ENCODE results near the gene PTPRF.
"Not testable (repeated sequence)": the region's sequence is repeated elsewhere in the genome, so short reads cannot be mapped to it uniquely, and the experiment has no call there.

Gene PTPRF

GRCh38 chr1:43634721-43635120 is 104.0 kb downstream of the PTPRF start:
- no peak for DNase-seq (ENCODE audit: low spot score)

DNA sequence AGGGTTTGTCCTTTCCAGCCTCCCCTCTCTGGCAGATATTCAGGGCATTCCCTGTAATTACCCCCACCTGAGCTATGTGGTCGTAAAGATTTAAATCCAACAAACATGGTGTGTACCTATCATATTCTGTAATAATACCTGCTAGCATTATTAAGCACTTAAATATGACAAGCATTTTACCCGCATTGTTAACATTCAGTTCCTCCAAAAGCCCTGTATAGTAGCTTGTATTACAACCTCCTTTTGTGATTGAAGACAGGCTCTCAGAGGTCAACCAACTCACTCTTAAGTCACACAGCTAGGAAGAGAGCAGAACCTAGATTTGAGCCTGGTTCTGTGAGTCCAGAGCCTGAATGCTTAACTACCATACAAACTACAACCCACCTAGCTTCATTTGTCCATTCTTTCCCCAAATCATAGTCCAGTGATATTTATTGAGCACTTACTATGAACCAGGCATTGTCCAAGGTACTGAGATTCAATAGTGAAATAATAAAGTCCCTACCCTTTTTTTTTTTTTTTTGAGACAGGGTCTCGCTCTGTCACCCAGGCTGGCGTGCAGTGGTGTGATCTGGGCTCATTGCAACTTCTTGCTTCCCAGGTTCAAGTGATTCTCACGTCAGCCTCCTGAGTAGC is 105.4 kb downstream of the PTPRF start:
- no peak for DNase-seq (ENCODE audit: low spot score)

GRCh38 chr1:43637267-43637666 is 106.6 kb downstream of the PTPRF start:
- DNase-seq (ENCODE audit: low spot score), result no peak

DNA sequence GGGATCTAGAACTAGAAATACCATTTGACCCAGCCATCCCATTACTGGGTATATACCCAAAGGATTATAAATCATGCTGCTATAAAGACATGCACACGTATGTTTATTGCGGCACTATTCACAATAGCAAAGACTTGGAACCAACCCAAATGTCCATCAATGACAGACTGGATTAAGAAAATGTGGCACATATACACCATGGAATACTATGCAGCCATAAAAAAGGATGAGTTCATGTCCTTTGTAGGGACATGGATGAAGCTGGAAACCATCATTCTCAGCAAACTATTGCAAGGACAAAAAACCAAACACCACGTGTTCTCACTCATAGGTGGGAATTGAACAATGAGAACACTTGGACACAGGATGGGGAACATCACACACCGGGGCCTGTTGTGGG is 107.7 kb downstream of the PTPRF start:
- DNase-seq (ENCODE audit: low spot score), result not testable (repeated sequence)

DNA sequence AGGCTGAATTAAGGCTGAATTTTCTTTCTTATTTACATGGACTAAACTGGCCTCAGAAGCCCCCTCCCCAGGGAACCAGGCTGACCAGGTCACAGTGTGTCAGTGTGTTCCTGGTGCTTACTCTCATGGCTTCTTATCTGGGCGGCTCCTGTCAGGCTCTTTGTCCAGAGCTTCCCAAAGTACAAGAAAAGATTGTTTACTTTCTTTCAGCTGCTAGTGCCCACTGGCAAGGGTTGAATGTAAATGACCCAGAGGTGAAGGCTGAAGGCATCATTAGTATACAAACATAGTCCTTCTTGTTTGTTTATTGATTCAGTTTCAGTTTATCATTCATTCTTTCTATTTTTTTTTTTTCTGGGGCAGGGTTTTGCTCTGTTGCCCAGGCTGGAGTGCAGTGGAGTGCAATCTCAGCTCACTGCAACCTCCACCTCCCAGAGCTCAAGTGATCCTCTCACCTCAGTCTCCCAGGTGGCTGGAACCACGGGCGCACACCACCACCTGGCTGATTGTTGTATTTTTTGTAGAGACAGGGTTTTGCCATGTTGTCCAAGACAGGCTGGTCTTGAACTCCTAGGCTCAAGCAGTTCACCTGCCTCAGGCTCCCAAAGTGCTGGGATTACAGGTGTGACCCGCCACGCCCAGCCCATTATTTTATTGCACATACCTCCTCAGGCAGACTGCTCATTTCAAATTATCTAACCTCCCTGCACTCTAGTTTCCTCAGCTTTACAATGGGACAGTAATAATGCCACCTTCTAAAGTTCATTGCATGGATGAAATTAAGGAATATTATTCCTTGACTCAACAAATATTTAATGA is 109.5 kb downstream of the PTPRF start:
- no peak for DNase-seq (ENCODE audit: low spot score)

- no peak for DNase-seq (ENCODE audit: low spot score)
These were observed 113.9 kb downstream of the PTPRF start for GRCh38 chr1:43644558-43644957.

DNA sequence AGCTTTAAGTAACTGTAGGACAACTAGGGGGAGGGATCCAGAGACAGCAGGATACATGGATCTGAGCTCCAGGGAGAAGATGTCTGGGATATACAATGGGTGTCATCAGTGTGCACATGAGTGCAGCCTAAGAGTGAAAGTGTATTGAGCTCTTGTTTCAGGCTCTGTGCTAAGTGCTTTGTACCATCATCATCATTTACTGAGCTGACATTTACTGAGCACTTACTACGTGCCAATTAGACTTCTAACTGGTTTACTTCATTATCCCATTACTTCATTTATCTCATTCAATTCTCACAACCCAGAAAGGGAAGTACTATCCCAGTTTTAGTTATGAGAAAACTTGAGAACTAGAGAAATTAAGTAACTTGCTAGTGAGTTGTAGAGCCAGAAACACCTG is 114.8 kb downstream of the PTPRF start:
- no peak for DNase-seq (ENCODE audit: low spot score)

GRCh38 chr1:43647331-43647730 is 116.6 kb downstream of the PTPRF start:
- not testable (repeated sequence) for DNase-seq (ENCODE audit: low spot score)

DNA sequence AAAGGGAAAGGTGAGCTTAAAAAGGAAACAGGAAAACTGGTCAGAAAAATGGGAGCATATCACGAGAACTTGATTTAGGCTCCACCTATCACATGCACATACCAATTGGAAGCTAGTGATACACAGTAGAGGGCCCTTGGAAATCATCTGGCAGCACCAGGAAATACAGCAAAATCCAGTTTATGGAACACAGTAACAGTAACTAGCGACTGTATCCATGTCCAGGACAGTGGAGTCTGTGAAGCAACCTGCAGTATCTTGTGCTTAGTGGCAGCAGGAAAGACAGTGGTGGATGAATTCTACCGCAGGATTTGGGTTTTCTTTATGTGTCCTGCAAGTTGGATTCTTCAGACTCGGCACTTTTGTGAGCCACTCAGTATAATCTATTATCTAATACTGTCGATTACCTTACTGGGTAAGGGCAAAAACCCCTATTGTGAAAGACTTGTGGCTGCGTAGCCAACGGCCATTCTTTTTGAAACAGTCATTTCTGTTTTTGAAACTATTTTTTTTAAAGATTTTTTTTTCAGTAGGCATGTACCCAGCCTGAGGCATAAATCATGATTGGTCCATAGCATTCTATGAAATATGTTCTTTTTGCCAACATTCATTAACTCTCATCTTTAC is 117.7 kb downstream of the PTPRF start:
- DNase-seq (ENCODE audit: low spot score), result no peak

DNA sequence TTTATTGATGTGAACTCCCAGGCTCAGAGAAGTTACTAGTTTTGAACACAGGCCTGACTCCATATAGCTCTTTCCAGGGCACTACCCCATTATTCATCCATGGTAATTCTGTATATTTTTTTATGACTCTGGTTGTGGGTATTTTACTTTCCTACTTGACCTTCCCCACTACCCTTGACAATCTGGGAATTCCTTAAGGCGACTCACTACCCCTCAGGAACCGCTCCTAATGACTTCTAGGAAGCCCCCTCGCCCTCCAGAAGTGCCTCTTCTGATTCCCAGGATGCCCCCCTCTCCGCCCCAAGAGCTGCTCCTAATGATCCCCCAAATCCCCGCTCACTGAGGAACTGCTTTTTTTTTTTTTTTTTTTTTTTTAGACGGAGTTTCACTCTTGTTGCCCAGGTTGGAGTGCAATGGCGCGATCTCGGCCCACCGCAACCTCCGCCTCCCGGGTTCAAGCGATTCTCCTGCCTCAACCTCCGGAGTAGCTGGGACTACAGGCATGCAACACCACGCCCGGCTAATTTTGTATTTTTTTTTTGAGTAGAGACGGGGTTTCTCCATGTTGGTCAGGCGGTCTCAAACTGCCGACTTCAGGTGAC is 118.3 kb downstream of the PTPRF start:
- DNase-seq (ENCODE audit: low spot score), result no peak

DNA sequence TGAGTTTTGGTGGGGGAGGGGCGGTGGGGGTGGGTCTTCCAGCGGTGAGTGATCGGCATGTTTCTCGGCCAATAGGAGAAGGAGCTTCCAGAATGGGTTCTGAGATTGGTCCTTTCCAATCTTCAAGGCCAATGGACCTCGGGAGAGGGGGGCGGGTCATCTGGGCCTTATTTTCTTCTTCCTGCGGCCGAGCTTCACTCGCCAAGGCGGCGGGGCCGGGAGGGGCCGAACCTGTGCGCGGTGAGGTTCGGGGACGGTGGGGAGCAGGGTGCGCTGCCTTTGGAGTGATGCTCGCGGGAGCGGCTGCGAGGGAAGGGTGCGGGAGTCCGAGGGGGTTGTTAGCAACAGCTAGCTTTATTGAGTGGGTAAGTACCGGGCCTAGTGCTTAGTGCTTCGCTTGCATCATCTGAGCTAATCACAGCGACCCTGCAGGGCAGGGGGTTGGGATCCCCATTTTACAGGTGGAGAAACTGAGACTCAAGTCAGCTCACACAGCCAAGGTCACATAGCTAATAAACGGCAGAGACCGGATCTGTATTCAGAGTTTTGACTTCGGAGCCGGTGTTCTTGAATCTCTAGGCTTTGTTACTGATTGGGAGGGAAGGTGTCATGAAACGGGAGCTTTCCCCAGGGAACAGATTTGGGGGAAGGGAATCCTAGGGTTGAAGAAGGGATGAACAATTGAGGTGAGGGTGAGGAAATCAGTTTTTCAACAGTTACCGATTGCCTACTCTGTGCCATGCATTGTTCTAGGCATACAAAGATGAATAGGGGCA is 119.8 kb downstream of the PTPRF start:
- DNase-seq (ENCODE audit: low spot score), result peak; percentile 95

DNA sequence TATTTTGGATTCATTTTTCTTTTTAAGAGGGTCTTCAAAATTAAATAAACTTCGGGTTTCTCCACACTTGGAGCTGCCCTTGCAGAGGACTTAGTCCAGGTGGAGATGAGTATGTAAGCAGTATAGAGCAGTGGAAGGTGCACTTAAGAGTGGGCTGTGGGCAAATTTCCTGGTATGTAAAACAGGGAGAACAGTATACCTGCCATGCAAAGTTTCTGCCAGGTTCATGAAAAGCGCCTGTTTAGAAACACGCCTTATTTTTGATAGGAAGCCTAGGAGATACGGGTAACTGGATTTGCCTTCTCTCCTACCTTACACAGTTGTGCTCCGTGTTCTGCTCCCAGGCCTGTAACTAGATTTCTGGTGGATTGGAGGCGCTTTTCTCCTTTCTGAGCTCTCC is 120.5 kb downstream of the PTPRF start:
- peak; percentile 16 for DNase-seq (ENCODE audit: low spot score)

DNA sequence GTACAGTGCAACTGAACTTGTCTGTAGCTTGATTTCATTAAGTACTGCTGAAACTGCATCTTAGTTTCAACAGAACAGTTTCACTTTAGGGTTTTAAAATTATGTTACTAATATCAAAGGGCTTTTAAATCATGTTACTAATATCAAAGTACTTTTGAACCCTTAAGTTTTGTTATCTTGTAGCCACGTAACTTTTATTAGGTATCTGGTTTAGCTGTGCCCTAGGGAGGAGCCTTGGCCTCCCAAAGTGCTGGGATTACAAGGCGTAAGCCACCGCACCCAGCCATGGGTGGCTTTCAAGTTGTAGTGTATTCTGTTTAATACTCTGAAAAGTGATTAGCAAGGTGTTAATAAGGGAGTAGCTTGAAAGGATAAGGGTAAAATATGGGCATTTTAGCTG is 121.2 kb downstream of the PTPRF start:
- no peak for DNase-seq (ENCODE audit: low spot score)

DNA sequence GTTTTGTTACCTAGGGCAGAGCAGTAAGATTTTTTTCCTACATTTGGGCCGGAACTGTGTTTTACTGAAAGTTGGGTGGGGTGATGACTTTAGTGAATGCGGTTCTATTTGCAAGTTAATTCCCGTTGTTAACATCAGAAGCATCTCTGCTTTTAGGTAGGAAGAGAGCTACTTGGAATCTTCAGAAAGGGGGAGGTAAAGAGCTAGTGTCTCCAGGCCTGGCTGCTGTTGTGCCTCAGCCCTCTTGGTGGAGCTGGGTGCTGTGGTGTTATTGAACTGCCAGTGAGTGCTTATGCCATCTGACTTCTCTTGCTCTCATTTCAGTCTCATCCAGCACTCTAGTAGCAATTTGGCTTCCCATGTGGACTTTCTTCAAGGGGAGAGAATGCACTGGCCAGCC is 122.7 kb downstream of the PTPRF start:
- peak; percentile 25 for DNase-seq (ENCODE audit: low spot score)

DNA sequence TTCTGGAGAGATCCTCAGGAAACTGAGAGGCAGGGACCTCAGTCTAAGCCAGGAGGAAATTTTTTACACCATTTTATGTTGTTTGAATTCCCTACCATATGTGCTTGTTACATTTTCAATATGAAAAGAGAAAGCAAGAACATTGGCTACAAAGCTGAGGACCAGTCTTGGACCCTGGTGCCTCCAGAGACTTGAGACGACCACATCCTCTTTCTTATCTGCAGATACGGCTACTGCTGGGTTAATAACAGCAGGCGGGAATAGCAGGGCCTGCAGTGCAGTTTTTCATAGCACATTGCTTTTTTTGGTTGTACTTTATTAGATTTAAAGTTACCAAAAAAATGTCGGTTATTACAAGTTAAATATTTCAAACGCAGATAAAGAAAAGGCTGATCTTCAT is 123.2 kb downstream of the PTPRF start:
- DNase-seq (ENCODE audit: low spot score), result no peak

DNA sequence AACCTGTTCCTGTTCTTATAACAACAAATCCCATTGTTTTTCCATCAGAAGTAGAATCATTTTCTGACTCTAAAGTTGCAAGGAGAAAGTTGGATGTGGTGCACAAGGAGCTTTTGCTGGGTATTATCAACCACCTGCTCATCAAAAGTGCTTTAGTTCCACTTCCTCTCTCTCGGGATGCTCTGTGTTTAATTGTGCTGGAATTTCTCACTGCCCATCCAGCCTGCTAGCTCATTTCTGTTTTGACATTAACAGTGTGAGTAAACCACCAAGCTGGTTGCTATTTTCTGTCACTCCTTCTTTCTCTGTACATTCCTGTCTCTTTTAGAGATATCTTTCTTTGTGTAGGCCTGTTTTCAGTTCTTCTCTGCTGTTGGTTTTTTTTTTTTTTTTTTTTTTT is 125.3 kb downstream of the PTPRF start:
- no peak for DNase-seq (ENCODE audit: low spot score)

- DNase-seq (ENCODE audit: low spot score), result no peak
These were observed 128.8 kb downstream of the PTPRF start for GRCh38 chr1:43659212-43660166.

DNA sequence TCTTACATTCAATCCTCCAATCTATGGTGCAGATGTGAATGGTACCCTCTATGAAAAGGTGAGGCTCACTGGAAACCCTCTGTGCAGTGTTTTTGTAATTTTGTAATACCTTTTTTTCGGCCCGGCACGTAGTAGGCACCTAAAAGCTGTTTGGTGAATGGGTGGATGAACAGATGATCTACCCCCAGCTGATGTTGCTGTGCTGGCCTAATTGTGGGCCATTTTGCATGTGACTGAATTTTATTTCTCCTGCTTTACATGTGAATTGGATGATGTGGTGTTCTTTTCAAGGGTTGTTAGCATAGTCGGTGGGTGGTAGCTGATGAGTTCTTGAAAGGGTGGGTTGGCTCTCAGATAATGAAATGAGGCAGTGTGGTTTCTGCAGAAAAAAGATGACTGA is 129.7 kb downstream of the PTPRF start:
- DNase-seq (ENCODE audit: low spot score), result no peak

DNA sequence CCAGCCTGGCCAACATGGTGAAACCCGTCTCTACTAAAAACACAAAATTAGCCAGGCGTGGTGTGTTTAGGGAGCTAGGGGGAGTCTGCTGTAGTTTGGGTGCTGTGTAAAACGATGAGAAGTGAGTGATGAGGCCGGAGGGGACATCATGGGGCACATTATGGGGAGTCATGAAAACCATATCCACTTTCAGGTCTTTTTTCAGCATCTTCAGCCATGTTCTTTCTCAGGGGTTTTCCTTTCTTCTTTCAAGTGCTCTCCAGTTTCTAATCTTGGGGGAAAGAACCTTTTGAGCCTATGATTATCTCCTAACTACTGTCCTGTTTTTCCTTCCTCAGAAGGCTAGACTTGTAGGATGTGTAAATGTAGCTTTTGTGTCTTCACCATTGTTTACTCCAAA is 133.7 kb downstream of the PTPRF start:
- DNase-seq (ENCODE audit: low spot score), result no peak

- DNase-seq (ENCODE audit: low spot score), result no peak
These were observed 135.9 kb downstream of the PTPRF start for GRCh38 chr1:43666608-43667007.

- no peak for DNase-seq (ENCODE audit: low spot score)
These were observed 138.3 kb downstream of the PTPRF start for GRCh38 chr1:43668956-43669355.

Data from SW480 (cell line).